Uterus (tissue), 4 donors: Measurements from ENCODE around the gene C12orf75. TPM values are rescaled to one million over a fixed set of nuclear protein-coding genes. Genes with fewer than 3 reads are reported as not detected.

Source experiments
- DNase-seq, 2 donors: peaks; one replicate each; pipeline ENCODE4 v3.0.0-alpha.2; 2019 to 2020
- H3K27ac ChIP-seq, 2 donors: fragments of 200-600 bp; sonication (generic); 1 replicate in 1 of 2; 2 replicates in 1 of 2; pipeline ENCODE4 v1.5.1; 2016 to 2018
- H3K27me3 ChIP-seq, 2 donors: fragments of 200-600 bp; sonication (generic); one replicate each; pipeline ENCODE4 v1.5.1; 2018 to 2019; ENCODE audit warnings: control low read depth in 1 of 2
- H3K36me3 ChIP-seq, 2 donors: fragments of 200-600 bp; sonication (generic); one replicate each; pipeline ENCODE4 v1.5.1; 2019; ENCODE audit warnings: control low read depth in 1 of 2
- H3K4me1 ChIP-seq, 2 donors: fragments of 200-600 bp; sonication (generic); one replicate each; pipeline ENCODE4 v1.5.1; 2018 to 2019; ENCODE audit warnings: control low read depth in 1 of 2
- H3K4me3 ChIP-seq, 2 donors: fragments of 200-600 bp; sonication (generic); 1 replicate in 1 of 2; 2 replicates in 1 of 2; pipeline ENCODE4 v1.5.1; 2018 to 2019; ENCODE audit warnings: mild to moderate bottlenecking in 1 of 2
- H3K9me3 ChIP-seq, 2 donors: fragments of 200-600 bp; sonication (generic); one replicate each; pipeline ENCODE4 v1.5.1; 2019; ENCODE audit warnings: control low read depth in 1 of 2
- POLR2A ChIP-seq, 2 donors: fragments of 450-650 bp; IDR thresholded peaks; one replicate each; pipeline ENCODE4 v1.6.1; 2016; ENCODE audit warnings: antibody characterized with exemption in 2 of 2, mild to moderate bottlenecking in 1 of 2, moderate library complexity in 1 of 2
- intact Hi-C: fragments of 100-400 bp; cut with DNase I; formaldehyde crosslinking; loops from one replicate; pipeline ENCODE4 v1.15.1; 2023; ENCODE audit warnings: low total_unique reads
- total RNA-seq, 4 donors: library from RNA; depleted of rRNA in 3 of 4; stranded (reverse); fragments of >200 nt in 3 of 4; gene quantifications; one replicate each; pipeline versions ENCODE4 v1.1.0 to v1.2.4, GENCODE V29; 2014 to 2023
- TF ChIP-seq, protein P1 (sequence below), 4 experiments: fragments of 200-600 bp in 2 of 4; fragments of 450-650 bp in 2 of 4; sonication (generic) in 2 of 4; IDR thresholded peaks; one replicate each; pipeline ENCODE4 v1.5.1; 2016 to 2019; ENCODE audit warnings: antibody characterized with exemption in 4 of 4, mild to moderate bottlenecking in 2 of 4, moderate library complexity in 1 of 4
- donor health status: DM: yes; HTN: yes; CAD: no.

Gene C12orf75
- 10 to 100 TPM; 19.6 to 57.1 (median 30.1) TPM for total RNA-seq

DNA sequence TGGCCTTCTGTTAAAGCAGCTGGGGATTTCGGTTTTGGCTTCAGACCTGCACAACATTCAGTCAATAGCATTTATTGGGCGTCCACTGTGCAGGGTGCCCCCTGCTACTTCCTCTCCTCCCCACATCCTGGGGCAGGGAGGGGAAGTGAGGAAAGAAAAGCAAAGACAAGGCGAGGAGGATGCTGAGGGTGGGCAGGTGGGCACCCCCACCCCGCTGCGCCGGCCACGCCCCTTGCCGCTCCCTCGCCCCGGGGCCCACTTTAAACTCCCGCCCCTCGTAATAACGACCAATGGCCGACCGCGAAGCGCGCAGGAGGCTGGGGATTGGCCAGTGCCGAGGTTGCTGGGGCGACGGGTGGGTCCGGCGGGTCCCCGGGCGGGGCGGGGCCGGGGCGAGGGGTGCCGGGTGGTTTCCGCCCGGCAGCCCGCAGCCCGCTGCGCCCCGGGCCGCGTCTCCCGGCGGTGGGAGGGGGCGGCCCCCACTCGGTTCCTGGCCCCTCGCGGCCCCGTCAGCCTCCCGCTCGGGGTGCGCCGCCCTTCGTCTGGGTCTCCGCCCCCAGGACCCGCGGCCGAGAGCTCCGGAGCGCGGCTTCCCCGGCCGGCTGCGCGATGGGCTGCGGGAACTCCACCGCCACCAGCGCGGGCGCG, at the start of gene C12orf75:
TSS of gene C12orf75 (plus strand) at position 409 of the 648 bp plus-strand sequence. CDS start at position 610, 201 bp downstream.
- intact Hi-C loops, result no loop called here
- H3K4me3 ChIP-seq, result peak within 1 kb of the TSS; percentile 55 to 89
- H3K9me3 ChIP-seq, result no peaks in the 10 kb centered on the region
- H3K27me3 ChIP-seq, result no peaks in the 10 kb centered on the region
- DNase-seq, result peak; percentile 68 to 74
- H3K4me1 ChIP-seq, result no peaks in the 10 kb centered on the region
- H3K27ac ChIP-seq, result peak within 1 kb of the TSS; percentile 71 to 72
- TF ChIP-seq, protein P1, sequence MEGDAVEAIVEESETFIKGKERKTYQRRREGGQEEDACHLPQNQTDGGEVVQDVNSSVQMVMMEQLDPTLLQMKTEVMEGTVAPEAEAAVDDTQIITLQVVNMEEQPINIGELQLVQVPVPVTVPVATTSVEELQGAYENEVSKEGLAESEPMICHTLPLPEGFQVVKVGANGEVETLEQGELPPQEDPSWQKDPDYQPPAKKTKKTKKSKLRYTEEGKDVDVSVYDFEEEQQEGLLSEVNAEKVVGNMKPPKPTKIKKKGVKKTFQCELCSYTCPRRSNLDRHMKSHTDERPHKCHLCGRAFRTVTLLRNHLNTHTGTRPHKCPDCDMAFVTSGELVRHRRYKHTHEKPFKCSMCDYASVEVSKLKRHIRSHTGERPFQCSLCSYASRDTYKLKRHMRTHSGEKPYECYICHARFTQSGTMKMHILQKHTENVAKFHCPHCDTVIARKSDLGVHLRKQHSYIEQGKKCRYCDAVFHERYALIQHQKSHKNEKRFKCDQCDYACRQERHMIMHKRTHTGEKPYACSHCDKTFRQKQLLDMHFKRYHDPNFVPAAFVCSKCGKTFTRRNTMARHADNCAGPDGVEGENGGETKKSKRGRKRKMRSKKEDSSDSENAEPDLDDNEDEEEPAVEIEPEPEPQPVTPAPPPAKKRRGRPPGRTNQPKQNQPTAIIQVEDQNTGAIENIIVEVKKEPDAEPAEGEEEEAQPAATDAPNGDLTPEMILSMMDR (IDR thresholded peaks at IDR 0.05), result no peak
- peak in 1 of 2 donors; percentile 32 for TF ChIP-seq POLR2A (IDR thresholded peaks at IDR 0.05)
- no peaks in the 10 kb centered on the region for H3K36me3 ChIP-seq

DNA sequence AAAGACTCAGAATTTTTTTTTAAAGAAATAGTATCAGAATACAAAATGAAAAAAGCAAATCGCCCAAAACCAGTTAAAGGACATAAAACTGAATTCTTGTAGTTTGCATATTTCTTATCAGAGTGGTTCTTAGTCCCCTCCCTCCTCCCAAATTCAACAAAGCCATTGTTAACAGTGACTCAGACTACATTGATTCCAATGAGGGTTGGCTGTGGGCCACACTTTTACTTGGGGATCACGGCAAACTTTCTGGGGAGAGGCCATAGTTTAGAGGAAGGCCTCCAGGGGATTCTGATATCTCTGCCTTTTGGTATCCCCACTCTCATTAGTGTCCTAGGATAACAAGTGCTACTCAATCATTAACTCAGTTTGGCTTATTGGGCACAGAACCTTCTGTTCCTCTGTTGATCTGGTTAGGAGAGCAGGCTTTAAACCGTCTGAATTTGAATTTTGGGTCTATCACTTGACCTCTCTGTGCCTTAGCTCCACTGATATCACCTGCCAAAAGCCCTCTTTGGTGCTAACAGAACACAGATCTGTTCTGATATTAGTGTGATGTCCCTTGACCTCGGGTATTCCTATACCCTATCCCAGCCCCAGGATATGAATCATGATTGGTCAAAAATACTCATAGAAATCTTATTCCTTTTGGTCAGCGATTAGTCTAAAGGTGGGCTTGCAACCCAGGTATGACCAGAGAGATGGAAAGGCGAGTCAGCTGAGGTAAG, 49.4 kb upstream of the C12orf75 start:
- no peak overlapping the region for H3K27ac ChIP-seq
- no peaks in the 10 kb centered on the region for H3K27me3 ChIP-seq
- no peak for DNase-seq
- H3K4me3 ChIP-seq, result no peak overlapping the region
- TF ChIP-seq POLR2A (IDR thresholded peaks at IDR 0.05), result no peak
- TF ChIP-seq, protein P1 (IDR thresholded peaks at IDR 0.05), result no peak
- intact Hi-C loops, result no loop called here
- no peaks in the 10 kb centered on the region for H3K4me1 ChIP-seq
- no peaks in the 10 kb centered on the region for H3K36me3 ChIP-seq
- H3K9me3 ChIP-seq, result no peaks in the 10 kb centered on the region

DNA sequence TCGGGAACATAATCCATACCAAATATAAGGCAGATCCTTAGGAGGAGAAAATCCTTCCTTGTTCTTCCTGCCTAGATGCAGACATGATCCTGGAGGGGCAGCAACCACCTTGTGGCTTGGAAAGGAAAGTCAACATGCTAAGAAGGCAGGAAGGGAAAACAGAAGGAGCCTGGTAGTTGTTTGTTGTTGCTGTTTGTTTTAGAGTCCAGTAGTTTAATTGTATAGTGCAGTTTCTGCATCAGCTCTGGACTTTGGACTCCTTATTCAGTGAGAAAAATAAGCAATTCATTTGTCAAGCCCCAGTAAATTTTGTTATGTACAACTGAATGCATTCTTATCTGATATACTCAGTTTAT, 48.8 kb upstream of the C12orf75 start:
- TF ChIP-seq, protein P1 (IDR thresholded peaks at IDR 0.05), result no peak
- TF ChIP-seq POLR2A (IDR thresholded peaks at IDR 0.05), result no peak
- Histone ChIP-seq H3K36me3 (no peaks in the 10 kb centered on the region), H3K9me3 (no peaks in the 10 kb centered on the region), H3K4me3 (no peak overlapping the region), H3K4me1 (no peaks in the 10 kb centered on the region), H3K27me3 (no peaks in the 10 kb centered on the region), H3K27ac (no peak overlapping the region)
- DNase-seq, result no peak
- intact Hi-C loops, result no loop called here

DNA sequence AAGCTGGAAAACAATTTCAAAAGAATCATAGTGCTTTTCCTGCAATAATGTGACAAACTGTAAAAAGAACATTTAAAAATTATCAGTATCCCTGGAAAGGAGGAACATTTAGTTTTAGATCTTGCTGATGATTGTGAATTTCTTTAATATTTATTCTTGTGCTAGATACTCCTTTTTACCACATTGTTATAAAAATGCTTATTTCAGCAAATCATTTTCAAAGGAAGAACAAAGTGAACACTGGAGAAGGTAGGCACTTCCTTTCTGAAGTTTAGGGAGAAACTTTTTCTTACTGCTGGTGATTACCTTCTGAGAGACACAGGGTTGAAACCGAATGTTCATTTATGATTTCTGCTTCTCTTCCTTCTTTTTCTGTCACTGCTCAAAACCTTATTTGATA, 45.1 kb upstream of the C12orf75 start:
- TF ChIP-seq POLR2A (IDR thresholded peaks at IDR 0.05), result no peak
- TF ChIP-seq, protein P1 (IDR thresholded peaks at IDR 0.05), result no peak
- Histone ChIP-seq H3K36me3 (no peaks in the 10 kb centered on the region), H3K4me1 (no peaks in the 10 kb centered on the region), H3K4me3 (no peak overlapping the region), H3K27ac (no peak overlapping the region), H3K27me3 (no peaks in the 10 kb centered on the region), H3K9me3 (no peaks in the 10 kb centered on the region)
- DNase-seq, result no peak
- intact Hi-C loops, result no loop called here

DNA sequence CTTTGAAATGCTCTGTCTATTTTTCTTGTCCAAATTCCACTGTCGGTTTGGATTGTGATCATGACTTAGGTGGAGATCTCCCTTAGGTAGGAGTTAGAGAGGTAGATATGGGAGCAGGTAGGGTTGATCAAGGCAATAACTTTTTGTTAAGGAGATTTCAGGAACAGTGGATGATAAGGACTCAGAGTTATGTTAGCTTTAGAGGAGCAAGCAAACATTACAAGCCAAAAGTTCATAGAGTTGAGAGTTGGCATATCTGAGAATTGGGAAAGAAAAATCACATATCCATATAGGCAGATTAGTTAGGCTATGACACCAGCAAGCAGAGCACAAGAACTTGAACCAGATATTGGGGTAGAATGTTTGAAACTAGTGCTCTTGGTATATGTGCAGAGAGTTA, 43.1 kb upstream of the C12orf75 start:
- TF ChIP-seq, protein P1 (IDR thresholded peaks at IDR 0.05), result no peak
- no peaks in the 10 kb centered on the region for H3K36me3 ChIP-seq
- no peaks in the 10 kb centered on the region for H3K27me3 ChIP-seq
- DNase-seq, result no peak
- H3K9me3 ChIP-seq, result no peaks in the 10 kb centered on the region
- no peaks in the 10 kb centered on the region for H3K4me1 ChIP-seq
- intact Hi-C loops, result no loop called here
- H3K4me3 ChIP-seq, result no peak overlapping the region
- no peak overlapping the region for H3K27ac ChIP-seq
